ENCODE measurements around the gene PYDC1. TPM values are rescaled to one million over a fixed set of nuclear protein-coding genes. Genes with fewer than 3 reads are reported as not detected.

The PYDC1 gene
- total and polyA plus RNA-seq, 7 experiments from 2014 or later, result not detected

- ChIA-PET CTCF (no interaction called here), POLR2A (no interaction called here)
- Histone ChIP-seq H3K27me3 (ENCODE audit: control insufficient read depth in 2 of 2, insufficient read depth in 2 of 2, low read length in 2 of 2) (no peaks in the 10 kb centered on the region), H3K9me3 (ENCODE audit: control insufficient read depth in 2 of 3, low read length in 3 of 3) (no peaks in the 10 kb centered on the region), H3K4me3 (ENCODE audit: low read length) (no peak overlapping the region), H3K4me1 (ENCODE audit: control insufficient read depth in 2 of 2, insufficient read depth in 2 of 2, low read length in 2 of 2) (no peaks in the 10 kb centered on the region), H3K36me3 (ENCODE audit: control insufficient read depth in 2 of 3, insufficient read depth in 3 of 3, low read length in 3 of 3) (no peaks in the 10 kb centered on the region), H3K27ac (ENCODE audit: low read depth, low read length) (no peak overlapping the region)
- Mint-ChIP-seq H3K36me3 (no peaks in the 10 kb centered on the region), H3K27ac (no peak overlapping the region), H3K9me3 (peaks cover 0 to 1% (median 0%) of the 10 kb centered on the region in 11 donors), H3K27me3 (peaks cover 7 to 17% (median 16%) of the 10 kb centered on the region in 5 donors), H3K4me1 (peaks cover 0 to 3% (median 0%) of the 10 kb centered on the region in 7 donors), H3K4me3 (no peak overlapping the region)
- DNase-seq (no peak), ATAC-seq (no peak)
- intact Hi-C loops (cut with micrococcal nuclease), result no loop called here
Observed at GRCh38 chr16:31224092-31224955, 7.4 kb upstream of the PYDC1 start.

GRCh38 chr16:31223044-31223443, 6.1 kb upstream of the PYDC1 start:
- H3K27ac ChIP-seq (ENCODE audit: low read depth, low read length), result no peak overlapping the region
- H3K4me3 ChIP-seq (ENCODE audit: low read length), result no peak overlapping the region
- Mint-ChIP-seq H3K4me1 (peaks cover 0 to under 1% (median 0%) of the 10 kb centered on the region in 7 donors), H3K9me3 (peaks cover 0 to 1% (median 0%) of the 10 kb centered on the region in 11 donors), H3K4me3 (no peak overlapping the region), H3K27me3 (peaks cover 14 to 29% (median 27%) of the 10 kb centered on the region in 5 donors), H3K36me3 (no peaks in the 10 kb centered on the region), H3K27ac (no peak overlapping the region)
- no peak for DNase-seq
- ChIA-PET POLR2A (no interaction called here), CTCF (no interaction called here)
- ATAC-seq, result no peak
- intact Hi-C loops (cut with micrococcal nuclease), result no loop called here
- H3K27me3 ChIP-seq (ENCODE audit: control insufficient read depth in 2 of 2, insufficient read depth in 2 of 2, low read length in 2 of 2), result peaks cover 0 to under 1% of the 10 kb centered on the region in 2 donors
- no peaks in the 10 kb centered on the region for H3K9me3 ChIP-seq (ENCODE audit: control insufficient read depth in 2 of 3, low read length in 3 of 3)
- H3K36me3 ChIP-seq (ENCODE audit: control insufficient read depth in 2 of 3, insufficient read depth in 3 of 3, low read length in 3 of 3), result no peaks in the 10 kb centered on the region
- no peaks in the 10 kb centered on the region for H3K4me1 ChIP-seq (ENCODE audit: control insufficient read depth in 2 of 2, insufficient read depth in 2 of 2, low read length in 2 of 2)

GRCh38 chr16:31221357-31222160, 4.6 kb upstream of the PYDC1 start:
- no peaks in the 10 kb centered on the region for H3K36me3 Mint-ChIP-seq
- H3K4me3 ChIP-seq (ENCODE audit: low read length), result no peak overlapping the region
- intact Hi-C loops (cut with micrococcal nuclease), result no loop called here
- H3K27me3 ChIP-seq (ENCODE audit: control insufficient read depth in 2 of 2, insufficient read depth in 2 of 2, low read length in 2 of 2), result peaks cover 11 to 13% of the 10 kb centered on the region in 2 donors
- H3K4me1 Mint-ChIP-seq, result peaks cover 4 to 9% (median 5%) of the 10 kb centered on the region in 7 donors
- ATAC-seq, result no peak
- no peaks in the 10 kb centered on the region for H3K9me3 ChIP-seq (ENCODE audit: control insufficient read depth in 2 of 3, low read length in 3 of 3)
- H3K27ac Mint-ChIP-seq, result no peak overlapping the region
- no peaks in the 10 kb centered on the region for H3K9me3 Mint-ChIP-seq
- no peak for DNase-seq
- peaks cover 25 to 42% (median 39%) of the 10 kb centered on the region in 5 donors for H3K27me3 Mint-ChIP-seq
- ChIA-PET POLR2A (no interaction called here), CTCF (interaction anchor here (0.6 kb wide), 1 partner anchor 10 kb away, joined by 5 read pairs; no protein-coding TSS in a partner anchor)
- H3K36me3 ChIP-seq (ENCODE audit: control insufficient read depth in 2 of 3, insufficient read depth in 3 of 3, low read length in 3 of 3), result no peaks in the 10 kb centered on the region
- no peak overlapping the region for H3K27ac ChIP-seq (ENCODE audit: low read depth, low read length)
- peaks cover 6 to 8% of the 10 kb centered on the region in 2 donors for H3K4me1 ChIP-seq (ENCODE audit: control insufficient read depth in 2 of 2, insufficient read depth in 2 of 2, low read length in 2 of 2)
- no peak overlapping the region for H3K4me3 Mint-ChIP-seq

- ChIA-PET CTCF (interaction anchor here (0.7 kb wide), 1 partner anchor 220 kb away, joined by 3 read pairs; no protein-coding TSS in a partner anchor), POLR2A (no interaction called here)
- Mint-ChIP-seq H3K9me3 (no peaks in the 10 kb centered on the region), H3K4me3 (no peak overlapping the region), H3K27me3 (peaks cover 36 to 58% (median 48%) of the 10 kb centered on the region in 5 donors), H3K36me3 (no peaks in the 10 kb centered on the region), H3K27ac (no peak overlapping the region), H3K4me1 (peaks cover 15 to 21% (median 18%) of the 10 kb centered on the region in 7 donors)
- Histone ChIP-seq H3K27ac (ENCODE audit: low read depth, low read length) (no peak overlapping the region), H3K27me3 (ENCODE audit: control insufficient read depth in 2 of 2, insufficient read depth in 2 of 2, low read length in 2 of 2) (peaks cover 11 to 19% of the 10 kb centered on the region in 2 donors), H3K36me3 (ENCODE audit: control insufficient read depth in 2 of 3, insufficient read depth in 3 of 3, low read length in 3 of 3) (no peaks in the 10 kb centered on the region), H3K4me3 (ENCODE audit: low read length) (no peak overlapping the region), H3K9me3 (ENCODE audit: control insufficient read depth in 2 of 3, low read length in 3 of 3) (no peaks in the 10 kb centered on the region), H3K4me1 (ENCODE audit: control insufficient read depth in 2 of 2, insufficient read depth in 2 of 2, low read length in 2 of 2) (peaks cover 18 to 25% of the 10 kb centered on the region in 2 donors)
- DNase-seq (no peak), ATAC-seq (no peak)
- intact Hi-C loops (cut with micrococcal nuclease), result no loop called here
Observed at GRCh38 chr16:31219154-31219741, 2.3 kb upstream of the PYDC1 start.

GRCh38 chr16:31217136-31217530, 198 bp upstream of the PYDC1 start:
- DNase-seq (no peak), ATAC-seq (no peak)
- H3K27ac Mint-ChIP-seq, result no peak overlapping the region
- Histone ChIP-seq H3K9me3 (ENCODE audit: control insufficient read depth in 2 of 3, low read length in 3 of 3) (no peaks in the 10 kb centered on the region), H3K4me3 (ENCODE audit: low read length) (peak overlapping the region; percentile 48), H3K36me3 (ENCODE audit: control insufficient read depth in 2 of 3, insufficient read depth in 3 of 3, low read length in 3 of 3) (no peaks in the 10 kb centered on the region), H3K27ac (ENCODE audit: low read depth, low read length) (no peak overlapping the region), H3K27me3 (ENCODE audit: control insufficient read depth in 2 of 2, insufficient read depth in 2 of 2, low read length in 2 of 2) (peaks cover 11 to 19% of the 10 kb centered on the region in 2 donors), H3K4me1 (ENCODE audit: control insufficient read depth in 2 of 2, insufficient read depth in 2 of 2, low read length in 2 of 2) (peaks cover 18 to 25% of the 10 kb centered on the region in 2 donors)
- H3K9me3 Mint-ChIP-seq, result no peaks in the 10 kb centered on the region
- ChIA-PET CTCF (interaction anchor here (0.6 to 0.7 kb wide), 2 partner anchors 16 to 116 kb away, joined by 6 to 7 read pairs; no protein-coding TSS in a partner anchor), POLR2A (interaction anchor here (0.6 to 4.8 kb wide), 4 partner anchors 15 to 140 kb away, joined by 3 to 22 read pairs (median 8); partner anchors contain the start of genes FUS and PYCARD)
- H3K36me3 Mint-ChIP-seq, result no peaks in the 10 kb centered on the region
- H3K4me3 Mint-ChIP-seq, result peak overlapping the region; percentile 70 to 83 (median 79)
- H3K27me3 Mint-ChIP-seq, result peaks cover 42 to 69% (median 50%) of the 10 kb centered on the region in 5 donors
- intact Hi-C loops (cut with micrococcal nuclease), result no loop called here
- peaks cover 15 to 34% (median 18%) of the 10 kb centered on the region in 7 donors for H3K4me1 Mint-ChIP-seq

Data from naive thymus-derived CD4-positive, alpha-beta T cell (primary cell).